ENCODE results near the gene EFCAB8.

Gene EFCAB8

GRCh38 chr20:32858701-32859372 lies at the start of gene EFCAB8:
Gene EFCAB8 (plus strand): TSS chr20:32858923. CDS start chr20:32863793, 4,870 bp downstream.
- no peak for DNase-seq (ENCODE audit: low read depth in 2 of 2, low spot score in 1 of 2)

GRCh38 chr20:32809907-32810306 lies 48.8 kb upstream of the EFCAB8 start:
- no peak for DNase-seq (ENCODE audit: low read depth in 2 of 2, low spot score in 1 of 2)

GRCh38 chr20:32810941-32811340 lies 47.8 kb upstream of the EFCAB8 start:
- no peak for DNase-seq (ENCODE audit: low read depth in 2 of 2, low spot score in 1 of 2)

- no peak for DNase-seq (ENCODE audit: low read depth in 2 of 2, low spot score in 1 of 2)
These were observed 46.8 kb upstream of the EFCAB8 start for GRCh38 chr20:32811886-32812285.

- DNase-seq (ENCODE audit: low read depth in 2 of 2, low spot score in 1 of 2) = peak in 1 of 2 donors; percentile 79
These were observed 38.6 kb upstream of the EFCAB8 start for GRCh38 chr20:32819992-32820697.

GRCh38 chr20:32820698-32821377 lies 37.9 kb upstream of the EFCAB8 start:
- no peak for DNase-seq (ENCODE audit: low read depth in 2 of 2, low spot score in 1 of 2)

GRCh38 chr20:32822225-32822624 lies 36.5 kb upstream of the EFCAB8 start:
- no peak for DNase-seq (ENCODE audit: low read depth in 2 of 2, low spot score in 1 of 2)

- DNase-seq (ENCODE audit: low read depth in 2 of 2, low spot score in 1 of 2) = no peak
These were observed 35.6 kb upstream of the EFCAB8 start for GRCh38 chr20:32823078-32823477.

- DNase-seq (ENCODE audit: low read depth in 2 of 2, low spot score in 1 of 2) = no peak
These were observed 34.8 kb upstream of the EFCAB8 start for GRCh38 chr20:32823737-32824588.

GRCh38 chr20:32828029-32828680 lies 30.6 kb upstream of the EFCAB8 start:
- DNase-seq (ENCODE audit: low read depth in 2 of 2, low spot score in 1 of 2) = no peak

GRCh38 chr20:32829311-32830005 lies 29.3 kb upstream of the EFCAB8 start:
- no peak for DNase-seq (ENCODE audit: low read depth in 2 of 2, low spot score in 1 of 2)

GRCh38 chr20:32830437-32830836 lies 28.3 kb upstream of the EFCAB8 start:
- DNase-seq (ENCODE audit: low read depth in 2 of 2, low spot score in 1 of 2) = no peak

GRCh38 chr20:32831982-32832381 lies 26.7 kb upstream of the EFCAB8 start:
- no peak for DNase-seq (ENCODE audit: low read depth in 2 of 2, low spot score in 1 of 2)

- DNase-seq (ENCODE audit: low read depth in 2 of 2, low spot score in 1 of 2) = no peak
These were observed 26.1 kb upstream of the EFCAB8 start for GRCh38 chr20:32832664-32833063.

GRCh38 chr20:32834972-32835371 lies 23.8 kb upstream of the EFCAB8 start:
- no peak for DNase-seq (ENCODE audit: low read depth in 2 of 2, low spot score in 1 of 2)

- no peak for DNase-seq (ENCODE audit: low read depth in 2 of 2, low spot score in 1 of 2)
These were observed 21.6 kb upstream of the EFCAB8 start for GRCh38 chr20:32837157-32837556.

GRCh38 chr20:32839227-32839981 lies 19.3 kb upstream of the EFCAB8 start:
- DNase-seq (ENCODE audit: low read depth in 2 of 2, low spot score in 1 of 2) = no peak

GRCh38 chr20:32839982-32840285 lies 18.8 kb upstream of the EFCAB8 start:
- DNase-seq (ENCODE audit: low read depth in 2 of 2, low spot score in 1 of 2) = no peak

- DNase-seq (ENCODE audit: low read depth in 2 of 2, low spot score in 1 of 2) = no peak
These were observed 17.5 kb upstream of the EFCAB8 start for GRCh38 chr20:32841174-32841573.

- no peak for DNase-seq (ENCODE audit: low read depth in 2 of 2, low spot score in 1 of 2)
These were observed 17.1 kb upstream of the EFCAB8 start for GRCh38 chr20:32841632-32842031.

Data from stimulated activated CD8-positive, alpha-beta memory T cell treated with anti-CD3 and anti-CD28 coated beads, Interleukin-4, amount 100 ng/mL, for 1 hour (primary cell).